Gastrocnemius medialis (tissue), 4 donors: ENCODE data around the gene ZNF239.

ENCODE experiments used
- CTCF ChIP-seq, 5 experiments: fragments of 450-650 bp in 3 of 5; fragments of 200-600 bp in 2 of 5; sonication (generic) in 2 of 5; IDR thresholded peaks in 4 of 5; conservative IDR thresholded peaks in 1 of 5; 1 replicate in 4 of 5; 2 replicates in 1 of 5; pipeline ENCODE4 v1.5.1; 2016 to 2019; ENCODE audit warnings: antibody characterized with exemption in 5 of 5, mild to moderate bottlenecking in 3 of 5, moderate library complexity in 3 of 5
- POLR2A ChIP-seq, 2 donors: fragments of 450-650 bp; IDR thresholded peaks; one replicate each; pipeline ENCODE4 v1.6.1; 2017; ENCODE audit warnings: antibody characterized with exemption in 2 of 2, mild to moderate bottlenecking in 2 of 2, moderate library complexity in 2 of 2

DNA sequence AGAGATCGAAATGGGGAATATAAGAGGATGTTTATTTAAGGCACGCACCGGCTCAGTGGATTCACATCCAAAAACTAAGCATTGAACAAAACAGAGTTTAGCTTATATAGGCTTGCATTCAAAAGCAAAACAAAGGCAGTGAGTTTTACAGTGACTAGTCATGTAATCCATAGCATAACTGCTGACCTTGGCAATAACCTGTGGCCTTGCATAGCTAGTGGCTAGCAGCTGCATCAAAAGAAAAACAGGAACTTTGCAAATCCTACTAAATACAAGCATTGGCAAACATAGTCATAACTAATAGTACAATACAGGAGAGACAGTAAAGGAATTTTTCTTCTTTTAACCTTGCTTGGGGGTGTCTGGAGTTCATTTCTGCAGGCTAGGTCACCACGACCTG lies 22.1 kb upstream of the ZNF239 start:
- TF ChIP-seq POLR2A (IDR thresholded peaks at IDR 0.05): no peak
- TF ChIP-seq CTCF (IDR thresholded peaks at IDR 0.05 in 4 of 5, conservative IDR thresholded peaks at IDR 0.05 in 1 of 5): no peak
